Right ventricle myocardium superior (tissue), 1 donor: Measurements from ENCODE around the gene CAMSAP3. TPM values are rescaled to one million over a fixed set of nuclear protein-coding genes. Genes with fewer than 3 reads are reported as not detected.
"Not testable (repeated sequence)": the region's sequence is repeated elsewhere in the genome, so short reads cannot be mapped to it uniquely, and the experiment has no call there.

Experiments
- ATAC-seq: fragments of 200-7000 bp; cut with Tn5 transposase; one replicate; pipeline ENCODE4 v1.9.1; 2020; ENCODE audit warnings: mild to moderate bottlenecking; ENCODE audit not compliant: poor library complexity
- DNase-seq: peaks from one replicate; pipeline ENCODE4 v3.0.0-alpha.2; 2020
- intact Hi-C: fragments of 100-400 bp; cut with DNase I; formaldehyde crosslinking; loops from one replicate; pipeline ENCODE4 v1.11.2; 2022
- total RNA-seq: library from RNA; stranded (reverse); fragmentation: NEBNext Ultra II Directional; extraction: Animal tissue kit (Norgen Biotek cat#: 25700); gene quantifications from one replicate; pipeline ENCODE4 v1.2.1, GENCODE V29; 2021
- donor health status: DM: no; HTN: yes; CAD: no; lungs with severe emphysema.

The CAMSAP3 gene
- total RNA-seq, 1 donor from 2014 or later: 1.0 TPM

GRCh38 chr19:7570761-7571160 lies 24.9 kb upstream of the CAMSAP3 start:
- intact Hi-C loops: no loop called here
- DNase-seq (no peak), ATAC-seq (no peak)

GRCh38 chr19:7575434-7576040 lies 20.1 kb upstream of the CAMSAP3 start:
- intact Hi-C loops: no loop called here

GRCh38 chr19:7577422-7577821 lies 18.2 kb upstream of the CAMSAP3 start:
- intact Hi-C loops, ATAC-seq, DNase-seq: not testable (repeated sequence)

More at GRCh38 chr19:7575434-7576040, 20.1 kb upstream of the CAMSAP3 start:
- ATAC-seq: no peak
- DNase-seq: no peak

GRCh38 chr19:7578127-7578526 lies 17.5 kb upstream of the CAMSAP3 start:
- no peak for ATAC-seq
- intact Hi-C loops: no loop called here
- DNase-seq: no peak

- no peak for ATAC-seq
- intact Hi-C loops: no loop called here
- no peak for DNase-seq
These were observed 16.5 kb upstream of the CAMSAP3 start for GRCh38 chr19:7579182-7579581.

GRCh38 chr19:7582446-7582845 lies 13.2 kb upstream of the CAMSAP3 start:
- intact Hi-C loops: no loop called here
- no peak for ATAC-seq
- DNase-seq: no peak

GRCh38 chr19:7589822-7590221 lies 5.8 kb upstream of the CAMSAP3 start:
- DNase-seq (no peak), ATAC-seq (no peak)
- intact Hi-C loops: no loop called here

GRCh38 chr19:7590256-7590655 lies 5.4 kb upstream of the CAMSAP3 start:
- DNase-seq (no peak), ATAC-seq (no peak)
- intact Hi-C loops: no loop called here

GRCh38 chr19:7596211-7596937 lies 711 bp downstream of the CAMSAP3 start:
- ATAC-seq: no peak
- DNase-seq: no peak
- intact Hi-C loops: no loop called here

GRCh38 chr19:7597689-7598088 lies 2.0 kb downstream of the CAMSAP3 start:
- intact Hi-C loops: no loop called here
- DNase-seq (no peak), ATAC-seq (no peak)

GRCh38 chr19:7598180-7598579 lies 2.5 kb downstream of the CAMSAP3 start:
- ATAC-seq: no peak
- intact Hi-C loops: no loop called here

GRCh38 chr19:7600721-7601120 lies 5.1 kb downstream of the CAMSAP3 start:
- DNase-seq: no peak
- no peak for ATAC-seq
- intact Hi-C loops: no loop called here

More at GRCh38 chr19:7598180-7598579, 2.5 kb downstream of the CAMSAP3 start:
- DNase-seq: no peak

GRCh38 chr19:7602240-7602934 lies 6.7 kb downstream of the CAMSAP3 start:
- intact Hi-C loops: no loop called here
- DNase-seq (no peak), ATAC-seq (no peak)

GRCh38 chr19:7602935-7603497 lies 7.4 kb downstream of the CAMSAP3 start:
- intact Hi-C loops: no loop called here
- DNase-seq (no peak), ATAC-seq (no peak)

GRCh38 chr19:7603919-7604318 lies 8.3 kb downstream of the CAMSAP3 start:
- intact Hi-C loops: no loop called here
- DNase-seq (no peak), ATAC-seq (no peak)

- intact Hi-C loops: no loop called here
- ATAC-seq (no peak), DNase-seq (no peak)
These were observed 10.0 kb downstream of the CAMSAP3 start for GRCh38 chr19:7605490-7606222.

- DNase-seq (no peak), ATAC-seq (no peak)
- intact Hi-C loops: no loop called here
These were observed 10.6 kb downstream of the CAMSAP3 start for GRCh38 chr19:7606289-7606688.

- no peak for ATAC-seq
- no peak for DNase-seq
- intact Hi-C loops: no loop called here
These were observed 11.7 kb downstream of the CAMSAP3 start for GRCh38 chr19:7607212-7607873.
